Suprapubic skin (tissue), 4 donors: ENCODE measurements around the gene PDE4D. TPM values are rescaled to one million over a fixed set of nuclear protein-coding genes. Genes with fewer than 3 reads are reported as not detected.

Experiments used
- DNase-seq, 2 donors: peaks; one replicate each; pipeline ENCODE4 v3.0.0-alpha.2; 2019; ENCODE audit warnings: low spot score in 2 of 2
- H3K27ac ChIP-seq: fragments of 200-600 bp; sonication (generic); one replicate; pipeline ENCODE4 v1.5.1; 2019
- H3K27me3 ChIP-seq: fragments of 200-600 bp; sonication (generic); one replicate; pipeline ENCODE4 v1.5.1; 2019
- H3K36me3 ChIP-seq: fragments of 200-600 bp; sonication (generic); one replicate; pipeline ENCODE4 v1.5.1; 2019
- H3K4me1 ChIP-seq: fragments of 200-600 bp; sonication (generic); one replicate; pipeline ENCODE4 v1.5.1; 2019
- H3K4me3 ChIP-seq: fragments of 200-600 bp; sonication (generic); one replicate; pipeline ENCODE4 v1.5.1; 2019; ENCODE audit warnings: mild to moderate bottlenecking
- H3K9me3 ChIP-seq: fragments of 200-600 bp; sonication (generic); one replicate; pipeline ENCODE4 v1.5.1; 2019
- EP300 ChIP-seq: sonication (generic); formaldehyde crosslinking; IDR thresholded peaks from one replicate; pipeline ENCODE4 v1.6.1; 2017; ENCODE audit warnings: antibody characterized with exemption
- POLR2A ChIP-seq, 2 donors: fragments of 450-650 bp; IDR thresholded peaks; one replicate each; pipeline ENCODE4 v1.6.1; 2017; ENCODE audit warnings: antibody characterized with exemption in 2 of 2, mild to moderate bottlenecking in 2 of 2, moderate library complexity in 2 of 2
- POLR2AphosphoS5 ChIP-seq, 3 donors: sonication (generic); formaldehyde crosslinking; IDR thresholded peaks; one replicate each; pipeline ENCODE4 v1.6.1; 2017; ENCODE audit warnings: antibody characterized with exemption in 3 of 3
- WGBS: methylation state at CpG from one replicate; pipeline ENCODE4 v1.1.5; 2018; 5-methylcytosine and 5-hydroxymethylcytosine counted together
- total RNA-seq, 4 donors: library from RNA; depleted of rRNA; stranded (reverse); fragments of >200 nt; gene quantifications; one replicate each; pipeline ENCODE4 v1.1.0, GENCODE V29; 2016
- TF ChIP-seq, protein P1 (sequence below), 2 donors: fragments of 200-600 bp in 1 of 2; fragments of 450-650 bp in 1 of 2; sonication (generic) in 1 of 2; IDR thresholded peaks; one replicate each; pipeline ENCODE4 v1.5.1; 2016 to 2019; ENCODE audit warnings: antibody characterized with exemption in 2 of 2, mild to moderate bottlenecking in 1 of 2, moderate library complexity in 1 of 2

Gene PDE4D
- total RNA-seq, 4 donors from 2014 or later: 26.8 to 57.2 (median 29.9) TPM

DNA sequence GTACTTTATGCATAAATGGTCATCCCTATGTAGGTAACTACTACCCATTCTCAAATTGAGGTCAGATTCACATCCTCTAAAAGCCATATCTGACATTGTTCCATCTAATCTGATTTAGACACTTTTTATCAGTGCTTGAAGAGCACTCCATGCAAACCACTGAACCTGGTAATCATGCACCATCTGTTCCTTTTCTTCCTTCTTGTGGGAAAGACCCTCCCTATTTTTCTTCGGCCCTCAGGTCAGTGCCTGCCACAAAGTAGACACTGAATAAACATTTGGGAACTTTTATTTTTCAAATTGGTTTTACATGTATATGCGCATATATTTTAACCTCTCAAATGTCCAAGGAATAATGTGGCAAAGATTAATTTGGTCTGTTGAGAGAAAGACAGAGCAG lies 26.0 kb upstream of the PDE4D start:
- DNase-seq: no peak
- Histone ChIP-seq H3K4me1 (no peaks in the 10 kb centered on the region), H3K36me3 (no peaks in the 10 kb centered on the region), H3K4me3 (no peak overlapping the region), H3K9me3 (no peaks in the 10 kb centered on the region), H3K27me3 (no peaks in the 10 kb centered on the region), H3K27ac (no peak overlapping the region)
- TF ChIP-seq, protein P1, sequence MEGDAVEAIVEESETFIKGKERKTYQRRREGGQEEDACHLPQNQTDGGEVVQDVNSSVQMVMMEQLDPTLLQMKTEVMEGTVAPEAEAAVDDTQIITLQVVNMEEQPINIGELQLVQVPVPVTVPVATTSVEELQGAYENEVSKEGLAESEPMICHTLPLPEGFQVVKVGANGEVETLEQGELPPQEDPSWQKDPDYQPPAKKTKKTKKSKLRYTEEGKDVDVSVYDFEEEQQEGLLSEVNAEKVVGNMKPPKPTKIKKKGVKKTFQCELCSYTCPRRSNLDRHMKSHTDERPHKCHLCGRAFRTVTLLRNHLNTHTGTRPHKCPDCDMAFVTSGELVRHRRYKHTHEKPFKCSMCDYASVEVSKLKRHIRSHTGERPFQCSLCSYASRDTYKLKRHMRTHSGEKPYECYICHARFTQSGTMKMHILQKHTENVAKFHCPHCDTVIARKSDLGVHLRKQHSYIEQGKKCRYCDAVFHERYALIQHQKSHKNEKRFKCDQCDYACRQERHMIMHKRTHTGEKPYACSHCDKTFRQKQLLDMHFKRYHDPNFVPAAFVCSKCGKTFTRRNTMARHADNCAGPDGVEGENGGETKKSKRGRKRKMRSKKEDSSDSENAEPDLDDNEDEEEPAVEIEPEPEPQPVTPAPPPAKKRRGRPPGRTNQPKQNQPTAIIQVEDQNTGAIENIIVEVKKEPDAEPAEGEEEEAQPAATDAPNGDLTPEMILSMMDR (IDR thresholded peaks at IDR 0.05): no peak
- TF ChIP-seq POLR2AphosphoS5 (IDR thresholded peaks at IDR 0.05) (no peak), EP300 (no peak), POLR2A (IDR thresholded peaks at IDR 0.05) (no peak)
- 76% methylated on average over 2 of the region's 2 CpGs for WGBS

DNA sequence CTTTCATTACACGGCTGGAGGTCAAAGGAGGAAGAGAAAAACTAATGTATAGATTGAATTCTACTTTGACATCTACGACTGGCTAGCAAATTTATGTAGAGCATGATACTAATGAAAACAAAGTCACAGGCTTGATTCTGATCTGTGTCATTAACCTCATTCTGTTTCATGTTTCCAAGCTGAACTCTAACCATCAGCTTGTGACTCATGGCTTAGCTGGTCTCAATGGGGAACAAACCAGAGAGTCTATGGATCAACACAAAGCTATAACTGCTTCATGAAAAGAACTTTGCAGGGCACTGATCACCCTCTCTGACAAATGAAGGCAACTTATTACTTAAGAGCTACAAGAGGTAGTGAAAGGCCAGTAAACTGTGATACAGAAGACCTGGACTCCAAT lies 23.6 kb upstream of the PDE4D start:
- no peak overlapping the region for H3K4me3 ChIP-seq
- no peaks in the 10 kb centered on the region for H3K9me3 ChIP-seq
- WGBS: 78% methylated on average over 2 of the region's 2 CpGs
- DNase-seq: no peak
- TF ChIP-seq EP300 (no peak), POLR2AphosphoS5 (IDR thresholded peaks at IDR 0.05) (no peak), POLR2A (IDR thresholded peaks at IDR 0.05) (no peak)
- TF ChIP-seq, protein P1 (IDR thresholded peaks at IDR 0.05): no peak
- H3K4me1 ChIP-seq: no peaks in the 10 kb centered on the region
- no peak overlapping the region for H3K27ac ChIP-seq
- H3K27me3 ChIP-seq: no peaks in the 10 kb centered on the region
- H3K36me3 ChIP-seq: no peaks in the 10 kb centered on the region

DNA sequence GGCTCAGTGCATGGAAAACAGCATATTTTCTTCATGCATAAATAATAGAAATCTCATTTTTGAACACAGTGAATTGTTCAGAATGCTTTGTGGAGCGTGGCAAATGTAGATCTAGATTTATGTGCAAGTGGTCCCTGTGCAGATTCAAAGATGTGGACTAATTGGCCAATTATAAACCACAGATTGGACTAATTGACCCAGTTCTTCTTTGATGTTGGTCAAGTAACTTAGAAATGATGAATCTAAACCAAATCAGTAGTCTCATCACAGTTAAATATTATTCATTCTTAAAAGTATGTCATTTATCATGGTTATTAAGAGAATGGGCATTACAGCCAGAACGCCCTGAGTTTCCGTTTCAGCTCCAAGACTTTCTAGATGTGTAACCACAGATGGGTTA lies 11.7 kb upstream of the PDE4D start:
- DNase-seq: no peak
- 63% methylated on average over 3 of the region's 3 CpGs for WGBS
- no peak overlapping the region for H3K27ac ChIP-seq
- TF ChIP-seq, protein P1 (IDR thresholded peaks at IDR 0.05): no peak
- no peak for TF ChIP-seq POLR2AphosphoS5 (IDR thresholded peaks at IDR 0.05)
- no peak for TF ChIP-seq POLR2A (IDR thresholded peaks at IDR 0.05)
- no peak for TF ChIP-seq EP300
- H3K27me3 ChIP-seq: no peaks in the 10 kb centered on the region
- no peaks in the 10 kb centered on the region for H3K9me3 ChIP-seq
- no peaks in the 10 kb centered on the region for H3K4me1 ChIP-seq
- H3K36me3 ChIP-seq: no peaks in the 10 kb centered on the region
- no peak overlapping the region for H3K4me3 ChIP-seq

DNA sequence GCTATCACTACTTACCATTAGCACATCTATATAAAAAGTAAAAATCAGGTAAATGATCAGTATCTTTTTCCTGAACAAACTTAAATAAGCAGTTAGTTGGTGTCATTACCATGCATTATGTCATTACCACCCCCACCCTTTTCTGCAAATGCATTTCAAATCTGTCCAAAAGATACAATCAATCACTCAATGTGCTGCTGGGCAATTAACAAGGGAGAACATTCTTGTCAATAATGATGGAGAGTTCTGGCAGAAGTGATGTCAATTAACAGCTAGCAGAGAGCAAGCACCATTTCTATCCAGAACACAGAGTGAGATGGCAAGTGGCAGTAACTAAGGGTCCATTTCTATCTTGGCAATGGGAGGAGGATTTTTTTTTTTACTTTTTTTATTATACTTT lies 3.5 kb upstream of the PDE4D start:
- Histone ChIP-seq H3K36me3 (no peaks in the 10 kb centered on the region), H3K4me3 (no peak overlapping the region), H3K9me3 (no peaks in the 10 kb centered on the region), H3K27ac (no peak overlapping the region), H3K27me3 (peaks cover 33% of the 10 kb centered on the region), H3K4me1 (peaks cover 6% of the 10 kb centered on the region)
- no peak for DNase-seq
- TF ChIP-seq, protein P1 (IDR thresholded peaks at IDR 0.05): no peak
- TF ChIP-seq POLR2AphosphoS5 (IDR thresholded peaks at IDR 0.05) (no peak), POLR2A (IDR thresholded peaks at IDR 0.05) (no peak), EP300 (no peak)

DNA sequence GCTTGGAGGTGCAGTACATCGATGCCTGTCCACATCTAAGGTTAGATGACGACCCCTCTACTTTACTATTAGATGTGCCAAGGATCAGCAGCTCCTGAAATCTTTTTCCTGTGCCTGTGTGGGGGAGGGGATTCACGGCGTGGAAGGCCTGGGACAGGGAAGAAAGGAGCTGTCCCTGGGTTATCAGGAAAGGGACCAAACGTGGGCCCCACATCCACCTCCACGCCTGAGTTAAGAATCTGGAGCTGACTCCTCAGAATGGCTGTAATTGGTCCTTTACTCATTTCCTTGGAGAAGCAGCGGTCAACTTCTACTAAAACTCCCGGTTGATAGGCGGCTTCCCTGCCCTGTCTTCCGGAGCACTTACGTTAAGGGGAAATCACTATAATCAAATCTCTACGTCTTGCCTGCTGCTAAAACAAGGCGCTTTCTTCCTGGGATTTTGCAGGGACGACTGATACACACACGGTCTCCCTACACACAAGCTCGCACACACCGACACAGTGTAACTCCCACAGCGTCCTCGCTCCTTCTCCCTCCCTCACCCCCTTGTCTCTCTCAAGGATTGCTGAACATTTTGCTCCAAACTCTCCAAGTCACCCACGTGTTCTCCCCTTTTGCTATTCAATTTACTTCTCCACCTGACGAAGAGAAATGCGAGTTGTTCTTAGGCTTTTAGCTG lies 1.4 kb downstream of the PDE4D start:
- Histone ChIP-seq H3K9me3 (no peaks in the 10 kb centered on the region), H3K36me3 (no peaks in the 10 kb centered on the region), H3K4me3 (no peak overlapping the region), H3K4me1 (peaks cover 6% of the 10 kb centered on the region), H3K27ac (no peak overlapping the region), H3K27me3 (peaks cover 43% of the 10 kb centered on the region)
- WGBS: 28% methylated on average over 21 of the region's 22 CpGs
- TF ChIP-seq, protein P1 (IDR thresholded peaks at IDR 0.05): no peak
- TF ChIP-seq EP300 (no peak), POLR2A (IDR thresholded peaks at IDR 0.05) (no peak), POLR2AphosphoS5 (IDR thresholded peaks at IDR 0.05) (no peak)
- DNase-seq: no peak
